Activated CD8-positive, alpha-beta memory T cell treated with anti-CD3 and anti-CD28 coated beads for 24 hours (primary cell): ENCODE measurements around the gene WNT7B.

ENCODE experiments used
- DNase-seq: peaks from one replicate; pipeline ENCODE4 v3.0.0-alpha.2; 2020

The WNT7B gene

DNA sequence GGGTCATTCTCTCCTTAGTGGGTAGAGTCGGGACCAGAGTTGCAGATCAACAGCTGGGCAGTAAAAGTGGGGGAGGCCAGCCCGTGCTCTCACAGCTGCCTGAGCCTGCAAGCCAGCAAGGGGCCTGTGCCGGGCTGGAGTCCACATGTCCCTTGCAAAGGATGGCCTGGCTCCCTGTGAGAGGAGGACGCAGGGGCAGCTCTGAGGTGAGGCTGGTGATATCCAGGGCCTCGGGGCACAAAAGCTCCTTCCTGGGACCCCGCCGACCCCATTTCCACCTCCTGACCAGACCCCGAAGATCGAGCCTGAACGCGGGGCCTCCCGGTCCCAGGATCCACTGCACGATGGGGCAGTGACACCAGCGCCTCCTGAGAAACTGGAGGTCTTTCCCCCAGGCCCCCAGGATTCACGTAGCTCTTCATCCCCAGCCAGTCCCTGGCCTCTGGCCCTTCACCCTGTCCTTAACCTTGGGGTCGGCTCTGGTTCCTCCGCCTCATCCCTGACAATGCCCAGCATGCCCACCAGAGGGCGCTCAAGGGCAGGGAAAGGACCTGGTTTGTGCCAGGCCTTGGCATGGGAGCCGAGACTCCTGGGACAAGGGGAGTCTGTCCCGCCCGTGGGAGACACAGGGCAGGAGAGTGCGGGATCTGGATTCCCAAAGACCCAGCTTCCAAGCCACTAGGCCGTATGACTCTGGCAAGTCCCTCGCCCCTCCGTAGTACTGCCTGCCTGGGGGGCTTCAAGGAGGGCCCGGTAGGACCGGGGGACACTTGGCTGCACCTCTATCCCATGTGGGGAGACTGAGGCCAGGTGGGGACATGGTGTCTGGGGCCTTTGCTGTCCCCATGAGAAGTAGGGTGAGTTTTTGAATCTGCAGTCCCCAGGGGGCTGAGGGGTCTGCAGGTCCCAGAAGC, 17.8 kb upstream of the WNT7B start:
- peak; percentile 98 for DNase-seq

DNA sequence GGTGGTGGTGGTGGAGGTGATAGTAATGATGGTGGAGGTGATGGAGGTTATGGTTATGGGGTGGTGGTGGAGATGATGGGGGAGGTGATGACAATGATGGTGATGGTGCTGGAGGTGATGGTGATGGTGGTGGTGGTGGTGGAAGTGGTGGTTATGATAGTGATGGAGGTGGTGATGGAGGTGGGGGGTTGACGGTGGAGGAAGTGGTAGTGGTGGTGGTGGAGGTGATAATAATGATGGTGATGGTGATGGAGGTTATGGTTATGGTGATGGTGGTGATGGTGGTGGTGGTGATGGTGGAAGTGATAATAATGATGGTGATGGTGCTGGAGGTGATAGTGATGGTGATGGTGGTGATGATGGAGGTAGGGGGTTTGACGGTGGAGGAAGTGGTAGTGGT, 16.9 kb upstream of the WNT7B start:
- no peak for DNase-seq

DNA sequence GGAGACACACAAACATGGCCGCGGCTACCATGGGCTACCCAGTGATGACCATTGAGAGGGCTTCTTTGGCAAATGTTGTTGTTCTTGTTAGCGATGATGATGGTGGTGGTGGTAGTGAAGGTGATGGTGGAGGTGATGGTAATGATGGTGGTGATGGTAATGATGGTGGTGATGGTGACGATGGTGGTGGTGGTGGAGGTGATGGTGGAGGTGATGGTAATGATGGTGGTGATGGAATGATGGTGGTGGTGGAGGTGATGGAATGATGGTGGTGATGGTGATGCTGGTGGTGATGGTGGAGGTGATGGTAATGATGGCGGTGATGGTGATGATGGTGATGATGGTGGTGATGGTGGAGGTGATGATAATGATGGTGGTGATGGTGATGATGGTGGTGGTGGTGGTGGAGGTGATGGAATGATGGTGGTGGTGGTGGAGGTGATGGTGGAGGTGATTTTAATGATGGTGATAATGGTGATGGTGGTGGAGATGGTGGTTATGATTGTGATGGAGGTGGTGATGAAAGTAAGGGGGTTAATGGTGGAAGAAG, 16.3 kb upstream of the WNT7B start:
- no peak for DNase-seq

DNA sequence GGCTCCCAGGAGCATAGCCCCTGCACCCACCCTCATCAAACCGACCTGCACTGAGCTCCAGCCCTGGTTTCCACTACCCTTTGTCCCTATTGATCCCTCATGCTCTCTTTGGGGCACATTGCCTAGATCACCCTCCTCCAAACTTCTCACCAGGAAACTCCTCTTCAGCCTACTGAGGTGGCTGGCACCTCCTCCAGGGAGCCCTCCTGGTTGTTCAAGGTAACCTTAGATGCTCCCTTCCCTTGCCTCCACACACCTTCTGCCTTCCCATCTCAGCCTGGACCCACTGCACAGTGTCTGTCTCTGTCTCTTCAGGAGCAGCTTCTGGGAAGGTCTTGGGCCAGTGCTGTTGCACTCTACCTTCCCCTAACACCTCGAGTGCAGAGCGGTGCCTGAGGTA, 15.8 kb upstream of the WNT7B start:
- no peak for DNase-seq

DNA sequence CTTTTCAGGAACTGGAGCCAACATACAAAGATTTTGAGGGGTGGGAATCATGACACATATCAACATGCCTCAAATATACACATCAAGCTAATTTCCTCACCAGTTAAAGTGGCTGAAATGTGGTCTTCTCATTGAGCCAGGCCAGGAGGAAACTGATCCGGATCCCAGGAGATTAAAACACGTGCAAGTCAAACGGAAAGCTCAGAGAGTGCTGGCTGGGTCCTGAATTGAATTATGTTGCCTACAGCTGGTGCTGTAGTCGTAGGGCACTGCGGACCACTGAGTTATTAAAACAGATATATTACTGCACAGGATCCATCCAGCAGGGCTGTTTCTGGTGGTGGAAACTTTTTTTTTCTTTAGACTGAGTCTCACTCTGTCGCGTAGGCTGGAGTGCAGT, 14.1 kb upstream of the WNT7B start:
- no peak for DNase-seq

DNA sequence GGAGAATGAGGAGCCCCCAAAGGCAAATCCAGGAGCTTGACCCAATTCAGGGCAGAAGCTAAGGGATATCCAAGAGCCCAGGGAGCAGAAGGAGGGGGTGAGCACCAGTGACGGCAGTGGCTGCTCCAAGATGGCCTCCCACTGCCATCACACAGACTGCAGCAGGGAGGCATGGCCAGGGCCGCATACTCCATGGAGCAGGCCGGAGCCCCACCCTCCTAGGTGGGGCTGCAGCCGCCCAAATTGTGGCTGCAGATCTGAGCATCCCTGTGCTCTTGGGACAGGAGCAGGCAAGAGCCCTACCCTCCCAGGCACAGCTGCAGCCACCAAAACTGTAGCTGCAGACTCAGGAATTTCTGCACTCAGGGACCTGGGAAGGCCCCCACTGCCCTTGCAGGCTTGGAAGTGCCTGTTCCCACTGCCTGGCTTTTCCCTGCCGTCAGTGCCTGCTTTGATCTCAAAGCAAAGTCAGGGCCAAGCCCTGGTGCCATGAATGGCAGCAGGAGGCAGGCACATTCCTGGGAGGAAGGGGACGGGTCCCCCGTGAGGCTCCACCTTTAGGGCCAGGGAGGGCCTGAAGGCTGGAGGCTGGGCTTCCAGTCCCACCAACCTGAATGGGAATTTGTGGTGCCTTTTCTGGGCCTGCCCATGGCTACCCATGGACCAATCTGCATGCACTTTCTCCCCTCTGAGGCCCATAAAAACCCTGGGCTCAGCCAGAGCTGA, 10.3 kb upstream of the WNT7B start:
- no peak for DNase-seq

DNA sequence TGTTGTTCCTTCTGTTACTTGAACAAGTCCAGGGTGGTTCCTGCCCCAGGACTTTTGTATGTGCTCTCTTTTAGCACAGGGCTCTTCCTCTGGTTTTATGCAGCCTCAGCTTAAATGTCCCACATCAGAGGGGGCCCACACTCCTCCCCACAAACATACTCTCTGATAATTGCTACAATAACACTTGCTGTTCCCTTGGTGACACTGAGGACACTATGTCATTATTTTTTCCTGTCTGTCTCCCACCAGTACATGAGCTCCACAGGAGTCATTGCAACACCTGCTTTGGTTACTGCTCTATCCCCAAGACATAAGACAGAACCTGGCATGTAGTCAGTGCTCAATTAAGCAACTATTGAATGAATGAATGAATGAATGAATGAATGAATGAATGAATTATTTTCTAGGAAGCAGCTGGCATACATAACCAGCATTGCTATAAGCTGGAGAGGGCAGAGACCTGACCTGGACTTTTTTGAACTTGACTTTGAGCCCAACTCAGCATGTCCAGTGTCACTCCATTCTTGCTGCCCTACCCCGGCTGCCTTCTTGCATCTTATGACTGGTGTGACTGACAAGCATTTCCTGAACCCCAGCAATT, 7.5 kb upstream of the WNT7B start:
- no peak for DNase-seq

DNA sequence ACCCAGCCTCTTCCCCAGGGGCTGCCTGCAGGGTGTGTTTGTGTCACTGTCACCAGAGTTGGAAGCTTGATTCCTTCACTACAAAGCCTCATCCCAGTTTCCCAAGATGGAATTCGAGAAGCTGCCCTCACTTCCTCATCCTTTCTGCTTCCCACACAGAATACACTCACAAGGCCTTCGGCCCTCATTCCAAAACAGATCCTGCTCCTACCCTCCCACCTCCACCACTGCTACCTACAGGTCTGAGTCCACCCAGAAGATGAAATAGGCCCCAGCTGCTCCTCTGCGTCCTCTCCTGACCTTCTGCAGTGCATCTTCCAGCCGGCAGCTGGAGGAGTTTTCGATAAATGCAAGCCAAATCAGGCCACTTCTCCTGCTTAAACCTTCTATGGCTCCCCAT, 6.8 kb upstream of the WNT7B start:
- no peak for DNase-seq

DNA sequence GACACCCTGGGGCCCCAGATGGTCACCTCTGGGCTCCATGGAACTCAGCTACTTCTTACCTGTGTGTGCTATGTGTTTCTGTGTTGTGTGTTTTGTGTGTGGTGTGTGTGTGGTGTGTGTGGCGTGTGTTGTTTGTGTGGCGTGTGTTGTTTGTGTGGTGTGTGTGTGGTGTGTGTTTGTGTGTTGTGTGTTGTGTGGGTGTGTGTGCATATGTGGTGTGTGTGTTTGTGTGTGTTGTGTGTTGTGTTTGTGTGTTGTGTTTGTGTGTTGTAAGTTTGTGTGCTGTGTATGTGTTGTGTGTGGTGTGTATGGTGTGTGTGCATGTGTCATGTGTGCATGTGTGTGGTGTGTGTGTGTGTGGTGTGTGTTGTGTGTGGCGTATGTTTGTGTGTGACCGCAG, 3.8 kb upstream of the WNT7B start:
- no peak for DNase-seq

DNA sequence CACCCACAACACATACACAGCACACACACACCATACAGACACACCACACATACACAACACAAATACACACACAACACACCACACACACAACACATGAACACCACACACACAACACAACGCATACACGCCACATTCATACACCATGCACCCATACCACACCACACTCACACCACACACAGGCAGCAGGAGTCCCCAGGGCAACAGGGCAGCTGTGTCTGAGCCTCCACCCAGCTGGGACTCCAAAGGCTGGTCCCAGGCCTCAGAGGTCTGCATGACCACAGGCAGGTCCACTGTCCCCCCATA, 3.3 kb upstream of the WNT7B start:
- DNase-seq, result no peak

DNA sequence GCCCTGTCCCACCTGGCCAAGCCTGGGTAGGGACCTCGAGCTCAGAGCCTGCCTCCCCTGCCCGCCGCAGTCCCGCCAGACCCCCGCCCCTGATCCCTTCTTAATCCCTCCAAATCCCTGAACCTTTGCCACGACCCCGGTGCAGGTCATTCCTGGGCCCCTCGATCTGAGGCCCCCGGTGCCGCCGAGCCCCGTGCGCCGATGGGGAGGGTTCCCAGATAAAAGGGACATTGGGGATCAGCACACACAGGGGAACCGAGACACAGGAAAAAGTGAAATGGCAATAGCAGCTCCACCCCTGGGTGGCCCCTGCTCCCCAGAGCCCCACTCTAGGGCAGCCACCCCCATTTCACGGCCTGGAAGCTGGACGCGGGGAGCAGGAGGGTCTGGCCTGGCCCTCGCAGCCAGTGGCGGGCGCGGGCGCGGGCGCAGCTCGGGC, 1.3 kb upstream of the WNT7B start:
- no peak for DNase-seq

DNA sequence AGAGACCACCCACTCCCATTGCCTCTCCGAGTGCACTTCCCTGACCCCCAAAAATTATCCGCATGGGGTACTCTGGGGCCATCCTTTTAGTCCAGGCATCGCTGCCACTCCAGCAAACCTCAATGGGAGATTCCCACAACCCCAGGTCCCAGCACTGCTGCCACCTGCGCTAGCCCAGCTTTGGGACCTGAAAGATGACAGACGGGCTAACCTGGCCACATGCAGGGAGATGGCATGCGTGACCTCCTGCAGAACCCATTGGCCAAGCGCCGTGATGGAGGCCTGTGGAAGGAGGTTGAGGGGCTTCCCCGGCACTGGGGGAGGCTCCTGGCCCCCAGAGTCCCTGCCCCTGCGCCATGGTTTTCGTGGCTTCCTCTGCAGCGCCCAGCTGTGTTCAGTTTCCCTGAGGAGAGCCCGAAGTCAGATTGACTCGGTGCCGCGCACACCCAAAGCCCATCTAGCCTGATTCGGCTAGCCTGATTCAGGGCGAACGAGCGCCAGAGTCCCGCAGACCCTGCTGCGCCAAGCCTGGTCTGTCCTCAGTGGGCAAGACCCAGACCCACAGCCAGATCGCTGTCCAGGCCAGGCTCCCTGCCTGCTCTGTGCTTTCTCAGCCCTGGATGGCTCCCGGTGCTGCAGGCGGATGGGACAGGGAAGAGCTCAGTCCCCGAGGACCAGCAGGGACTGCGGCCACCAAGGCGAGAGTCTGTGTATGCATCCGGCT, 751 bp upstream of the WNT7B start:
- peak; percentile 68 for DNase-seq

DNA sequence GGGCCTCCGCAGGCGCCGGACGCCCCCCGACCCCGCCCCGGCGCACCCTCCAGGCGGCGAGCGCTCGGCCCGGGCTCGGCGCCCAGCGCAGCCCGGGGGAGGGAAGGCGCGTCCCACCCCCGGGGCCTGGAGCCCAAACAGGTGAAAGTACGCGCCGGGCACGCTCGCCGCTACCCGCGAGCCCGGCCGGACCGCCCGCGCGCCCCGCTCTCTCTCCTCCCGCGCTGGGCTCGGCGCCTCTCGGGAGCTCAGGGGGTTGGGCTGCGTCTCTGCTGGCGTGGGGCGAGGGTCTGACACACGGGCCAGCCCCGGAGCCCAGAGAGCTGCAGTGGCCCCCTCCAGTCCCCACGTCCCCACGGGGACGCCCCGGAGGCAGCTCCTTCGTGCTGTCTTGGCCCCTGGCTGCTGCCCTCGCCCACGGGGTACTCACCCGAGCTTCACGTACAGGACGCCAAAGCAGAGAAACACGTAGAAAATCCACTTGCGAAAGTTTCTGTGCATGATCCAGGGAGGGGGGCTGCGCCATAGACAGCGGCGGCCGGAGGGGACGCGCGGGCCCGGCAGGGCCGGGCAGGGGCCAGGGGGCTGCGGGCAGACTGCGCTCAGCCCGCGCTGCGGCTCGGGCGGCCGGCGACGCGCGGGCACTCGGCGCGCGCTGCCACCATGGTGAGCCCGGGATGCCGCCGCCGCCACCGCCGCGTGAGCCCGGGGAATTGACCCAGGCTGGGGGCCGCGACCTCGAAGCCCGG, 534 bp downstream of the WNT7B start:
- DNase-seq, result no peak

DNA sequence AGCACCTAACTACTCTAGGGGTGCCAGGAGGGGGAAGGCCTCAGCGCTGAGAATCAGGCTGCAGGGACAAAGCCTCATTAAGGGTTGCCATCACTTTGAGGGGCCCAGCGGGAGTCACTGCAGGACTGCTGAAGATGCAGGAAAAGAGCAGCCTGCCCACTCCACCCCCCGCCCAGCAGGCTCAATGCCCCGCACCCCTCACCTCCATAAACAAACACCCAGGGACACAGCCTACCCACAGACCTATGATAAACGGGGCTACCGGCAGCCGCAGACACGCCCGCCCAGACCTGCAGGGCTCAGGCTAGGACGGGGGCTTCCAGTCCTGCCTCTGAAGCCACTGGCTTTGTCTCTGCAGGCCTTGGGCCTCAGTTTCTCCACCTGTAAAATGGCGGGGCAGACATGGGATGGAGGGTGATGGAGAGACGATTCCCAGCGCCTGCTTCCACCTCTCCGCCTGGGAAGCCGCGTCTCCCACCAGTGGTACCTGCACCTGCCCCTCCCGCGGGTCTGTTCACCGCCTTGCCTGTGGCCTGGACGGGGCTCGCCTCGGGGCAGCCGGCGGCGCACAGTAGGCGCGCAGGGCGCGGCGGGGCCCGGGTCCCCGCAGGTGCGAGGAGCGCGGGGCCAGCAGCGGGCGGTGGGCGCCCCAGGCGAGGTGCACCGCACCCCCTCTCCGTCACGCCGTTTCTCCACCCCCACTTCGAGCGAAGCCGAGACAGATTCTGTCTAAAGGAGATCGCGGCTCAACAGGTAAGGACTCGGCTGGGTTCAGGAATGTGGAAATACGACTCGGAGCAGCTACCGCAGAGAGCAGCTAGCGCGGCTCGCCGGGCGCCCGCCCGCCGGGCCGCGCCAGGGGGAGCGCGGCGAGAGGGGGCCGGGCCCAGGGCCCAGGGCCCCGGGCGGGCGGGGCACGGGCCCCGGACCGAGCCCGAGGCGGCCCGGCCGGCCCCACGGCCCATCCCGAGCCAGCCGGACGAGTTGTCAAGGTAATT, 1.5 kb downstream of the WNT7B start:
- no peak for DNase-seq

DNA sequence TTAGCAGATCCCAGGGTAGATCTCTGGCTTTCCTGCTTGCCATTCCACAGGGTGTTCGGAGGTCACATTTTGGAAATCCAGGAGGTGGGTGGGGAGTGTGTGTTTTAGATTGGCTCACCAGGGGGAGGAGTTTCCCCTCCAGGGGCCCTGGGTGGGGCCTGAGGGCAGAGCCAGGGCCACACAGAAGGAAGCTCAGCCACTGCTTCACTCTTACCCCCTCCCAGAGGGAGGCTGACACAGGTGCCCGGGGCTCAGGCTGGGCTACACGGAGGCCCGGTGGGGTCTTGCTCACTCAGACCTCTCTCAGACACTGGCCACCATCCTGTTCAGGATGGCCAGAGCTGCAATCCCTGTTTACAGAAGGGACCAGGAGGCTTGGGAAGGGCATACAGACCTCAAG, 2.5 kb downstream of the WNT7B start:
- DNase-seq, result no peak

DNA sequence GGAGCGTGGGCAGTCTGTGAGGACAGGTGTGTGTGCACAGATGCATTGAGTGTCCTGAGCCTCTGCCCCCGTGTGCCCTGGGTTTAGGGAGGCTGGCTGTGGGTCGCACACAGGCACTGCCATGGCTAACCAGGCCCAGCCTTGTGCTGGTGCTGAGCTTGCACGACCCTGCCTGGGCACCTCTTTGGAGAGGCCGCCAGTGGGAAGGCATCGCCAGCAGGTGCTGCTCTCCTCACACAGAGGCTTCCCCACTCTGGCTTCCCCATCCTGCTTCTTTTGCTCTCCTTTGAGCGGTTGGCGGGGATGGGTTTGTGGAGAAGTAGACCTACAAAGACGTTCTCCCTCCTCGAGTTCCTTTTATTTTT, 4.1 kb downstream of the WNT7B start:
- no peak for DNase-seq

DNA sequence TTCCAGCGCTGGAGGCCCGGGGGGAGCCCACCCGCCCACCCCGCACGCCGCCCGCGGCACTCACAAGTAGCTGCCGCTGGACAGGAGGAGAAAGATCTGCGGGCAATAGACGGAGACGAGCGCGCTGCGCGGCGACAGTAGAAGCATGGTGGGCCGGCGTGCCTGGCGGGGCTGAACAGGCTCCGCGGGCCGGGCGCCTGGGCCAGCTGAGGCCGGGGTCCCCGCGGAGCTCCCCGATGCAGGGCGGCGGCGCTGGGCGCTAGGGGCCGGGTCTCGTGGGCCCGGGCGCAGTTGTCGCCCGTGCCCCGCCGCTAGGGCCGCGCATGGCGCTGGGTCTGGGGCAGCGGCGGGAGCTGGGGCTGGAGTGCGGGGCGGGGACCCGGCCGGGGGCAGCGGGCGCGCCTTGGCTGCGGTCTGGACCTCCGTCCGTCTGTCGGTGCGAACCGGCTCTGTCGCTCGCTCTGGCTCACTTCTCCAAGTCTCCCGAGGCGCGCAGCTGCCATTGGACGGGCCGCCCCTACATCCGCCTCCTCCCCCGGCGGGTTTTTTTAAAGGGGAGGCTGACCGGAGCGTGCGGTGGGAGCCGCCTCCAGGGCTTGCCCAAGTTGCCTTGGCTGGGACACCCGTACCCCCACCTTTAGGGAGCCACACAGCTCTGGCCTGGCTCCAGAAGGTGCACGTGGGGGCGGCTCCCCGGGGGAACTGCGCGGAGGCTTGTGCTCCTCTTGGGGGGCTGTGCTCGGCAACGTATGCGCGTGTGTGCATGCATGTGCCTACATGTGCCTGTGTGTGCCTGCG, 4.7 kb downstream of the WNT7B start:
- DNase-seq, result no peak

DNA sequence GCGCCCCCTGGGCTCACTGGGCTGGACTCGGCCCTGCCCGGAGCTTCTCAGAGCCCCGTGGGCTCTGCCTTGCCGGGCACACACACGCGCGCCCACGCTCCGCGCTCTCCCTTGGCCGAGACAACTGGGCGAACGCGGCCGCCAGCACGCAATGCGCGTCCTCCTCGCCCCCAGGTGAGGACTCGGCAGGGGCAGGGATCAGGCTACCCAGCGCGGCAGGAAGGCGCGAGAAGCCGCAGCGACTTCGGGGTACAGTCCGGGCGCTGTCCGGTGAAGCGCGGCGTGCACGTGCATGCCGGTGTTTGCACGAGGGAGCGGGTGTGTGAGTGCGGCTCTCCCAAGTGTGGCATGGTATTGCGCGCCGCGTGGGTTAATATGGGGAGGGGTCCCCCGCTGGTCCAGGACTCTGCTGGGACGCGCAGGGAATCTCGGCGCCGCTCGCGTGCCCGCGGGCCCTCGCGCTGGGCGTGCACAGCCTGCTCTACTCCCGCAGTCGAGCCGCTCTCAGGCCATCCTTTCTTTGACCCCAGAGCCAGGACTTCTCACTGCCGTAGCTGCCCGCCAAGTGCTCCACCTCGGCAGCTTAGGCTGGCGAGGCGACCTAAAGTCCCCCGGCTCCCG, 5.4 kb downstream of the WNT7B start:
- no peak for DNase-seq

DNA sequence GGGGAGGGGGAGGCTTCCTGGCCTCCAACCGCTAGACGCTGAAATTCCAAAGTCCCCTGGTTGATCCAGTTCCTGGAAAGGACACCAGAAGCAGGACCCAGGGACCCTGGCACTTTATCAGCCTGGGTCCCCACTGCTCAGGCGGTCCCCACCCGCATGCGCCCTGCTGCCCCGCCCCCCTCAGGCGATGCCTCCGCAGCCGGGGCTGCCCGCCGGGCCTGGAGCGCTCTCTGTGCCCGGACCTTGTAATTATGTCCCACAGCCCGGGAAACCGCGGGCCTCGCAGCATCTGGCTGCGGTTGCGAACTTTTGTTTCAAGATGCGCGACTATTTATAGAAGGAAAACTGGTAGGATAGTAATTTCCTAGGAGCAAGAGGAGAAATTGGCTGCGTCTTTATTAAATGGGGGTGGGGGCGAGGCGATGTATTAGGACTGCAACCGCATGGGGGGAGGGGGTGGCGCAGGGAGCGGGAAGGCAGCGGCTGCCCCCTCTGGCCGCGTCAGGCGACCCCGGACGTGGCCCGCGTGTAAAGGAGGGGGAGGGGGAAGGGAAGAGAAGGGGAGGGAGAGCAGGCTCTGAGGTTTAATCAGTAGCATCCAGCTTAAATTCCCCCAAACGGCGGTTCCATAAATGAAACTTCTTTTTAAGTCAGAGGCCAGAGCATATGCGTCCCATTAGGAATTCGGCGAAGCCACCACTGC, 6.1 kb downstream of the WNT7B start:
- DNase-seq, result no peak
